HPDE6-E6E7 (cell line): ENCODE data around the gene NECAB3.
"Not testable (repeated sequence)": the region's sequence is repeated elsewhere in the genome, so short reads cannot be mapped to it uniquely, and the experiment has no call there.

Source experiments
- DNase-seq: peaks from one replicate; pipeline ENCODE4 v3.0.0; 2011; ENCODE audit warnings: missing footprints; ENCODE audit errors: extremely low spot score

NECAB3 gene

GRCh38 chr20:33674294-33675135 is at the start of gene NECAB3:
Gene NECAB3, minus strand, starts transcription at chr20:33674428. Its CDS starts 76 bp downstream, at chr20:33674352.
- peak; percentile 93 for DNase-seq

- no peak for DNase-seq
Observed at GRCh38 chr20:33721391-33722140, 47.3 kb upstream of the NECAB3 start.

- DNase-seq: peak; percentile 100
Observed at GRCh38 chr20:33719989-33720709, 45.9 kb upstream of the NECAB3 start, which contains the start of gene PXMP4. Gene PXMP4, minus strand, starts transcription at chr20:33720310. Its CDS starts 103 bp downstream, at chr20:33720207.

- no peak for DNase-seq
Observed at GRCh38 chr20:33719277-33719988, 45.2 kb upstream of the NECAB3 start.

GRCh38 chr20:33716498-33716897 is 42.3 kb upstream of the NECAB3 start:
- no peak for DNase-seq

GRCh38 chr20:33713865-33714367 is 39.7 kb upstream of the NECAB3 start:
- no peak for DNase-seq

GRCh38 chr20:33711446-33711738 is 37.2 kb upstream of the NECAB3 start:
- DNase-seq: no peak

GRCh38 chr20:33710681-33711445 is 36.6 kb upstream of the NECAB3 start:
- no peak for DNase-seq

- DNase-seq: no peak
Observed at GRCh38 chr20:33709905-33710541, 35.8 kb upstream of the NECAB3 start.

- no peak for DNase-seq
Observed at GRCh38 chr20:33709398-33709797, 35.2 kb upstream of the NECAB3 start.

GRCh38 chr20:33707668-33708067 is 33.4 kb upstream of the NECAB3 start:
- no peak for DNase-seq

- DNase-seq: no peak
Observed at GRCh38 chr20:33704197-33704924, 30.1 kb upstream of the NECAB3 start.

- DNase-seq: no peak
Observed at GRCh38 chr20:33703498-33704137, 29.4 kb upstream of the NECAB3 start.

GRCh38 chr20:33702861-33703260 is 28.6 kb upstream of the NECAB3 start:
- DNase-seq: no peak

- DNase-seq: no peak
Observed at GRCh38 chr20:33701629-33702450, 27.6 kb upstream of the NECAB3 start.

GRCh38 chr20:33700696-33701441 is 26.6 kb upstream of the NECAB3 start:
- DNase-seq: not testable (repeated sequence)

- not testable (repeated sequence) for DNase-seq
Observed at GRCh38 chr20:33698966-33699365, 24.7 kb upstream of the NECAB3 start.
